HG03432 (cell line): ENCODE results near the gene JAKMIP2.
"Not testable (repeated sequence)": the region's sequence is repeated elsewhere in the genome, so short reads cannot be mapped to it uniquely, and the experiment has no call there.

Source experiments
- ATAC-seq: cut with Tn5 transposase; IDR thresholded peaks from one replicate; pipeline ENCODE4 v1.9.1; 2021; ENCODE audit warnings: mild to moderate bottlenecking, moderate library complexity; ENCODE audit not compliant: unreplicated experiment

Gene JAKMIP2

DNA sequence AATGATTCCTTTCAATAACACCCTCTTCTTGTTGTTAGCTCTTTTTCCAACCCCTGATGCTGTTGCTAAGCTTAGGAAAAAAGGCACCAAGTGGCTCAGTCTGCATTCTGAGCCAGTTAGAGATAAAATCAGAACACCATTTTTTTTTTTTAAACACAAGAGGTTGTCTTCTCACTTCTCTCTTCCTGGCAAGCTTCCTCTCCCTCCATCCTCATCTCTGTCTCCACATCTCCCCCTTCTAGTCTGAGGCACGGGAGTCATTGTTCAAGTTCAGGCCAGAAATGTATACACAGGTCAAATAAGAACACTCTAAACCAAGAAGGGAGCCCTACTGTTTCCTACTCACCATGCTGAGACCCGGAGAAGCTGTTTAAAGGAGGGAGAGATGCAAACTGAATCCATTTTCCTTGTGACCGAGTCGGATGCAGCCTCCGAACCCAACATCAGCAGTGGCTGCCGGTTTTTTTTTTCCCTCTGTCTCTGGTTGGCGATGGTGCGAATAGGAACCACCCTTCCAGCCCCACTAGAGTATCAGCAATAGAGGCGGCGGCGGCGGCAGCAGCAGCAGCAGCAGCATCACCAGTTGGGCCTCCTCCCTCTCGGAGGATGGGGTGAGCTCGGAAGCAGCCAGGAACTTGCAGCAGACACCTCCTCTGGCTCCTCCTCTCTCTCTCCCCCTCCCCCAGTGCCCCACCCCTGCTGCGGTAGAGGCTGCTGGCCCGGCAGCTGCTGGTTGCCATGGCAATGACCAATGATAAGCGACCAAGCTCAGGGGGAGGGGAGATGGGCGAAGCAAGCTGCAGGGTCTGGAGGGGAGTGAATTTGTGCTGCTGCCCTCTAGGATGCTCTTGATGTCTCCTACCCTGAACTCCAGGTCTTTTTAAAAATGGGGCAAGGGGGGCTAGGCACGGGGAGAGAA lies at the start of gene JAKMIP2:
JAKMIP2 (minus strand) TSS at position 619 of the 919 bp plus-strand sequence. CDS start 110,922 bp downstream, outside the sequence.
- ATAC-seq = peak; percentile 90

DNA sequence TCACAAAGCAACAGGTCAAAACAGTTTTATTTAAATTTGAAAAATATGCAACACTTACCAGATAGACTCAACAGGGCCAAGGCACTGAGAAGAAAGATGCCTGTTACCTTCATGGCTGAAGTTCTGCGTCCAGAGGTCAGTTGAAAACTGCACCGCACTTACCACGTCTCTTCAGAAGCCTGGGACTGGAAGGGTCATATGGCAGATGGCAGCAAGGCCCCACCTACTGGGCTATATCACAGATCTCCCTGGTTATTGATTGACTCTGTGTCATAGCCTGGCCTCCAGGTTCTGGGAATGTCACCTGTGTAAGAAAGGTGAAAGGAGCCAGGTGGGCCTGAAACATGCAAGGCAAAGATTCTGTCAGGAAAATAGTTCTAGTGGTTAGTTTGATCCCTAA lies 48.9 kb upstream of the JAKMIP2 start, which contains the start of gene SPINK1:
SPINK1 (minus strand) TSS at position 207 of the 400 bp plus-strand sequence; CDS start at position 113, 94 bp downstream.
- ATAC-seq = no peak

DNA sequence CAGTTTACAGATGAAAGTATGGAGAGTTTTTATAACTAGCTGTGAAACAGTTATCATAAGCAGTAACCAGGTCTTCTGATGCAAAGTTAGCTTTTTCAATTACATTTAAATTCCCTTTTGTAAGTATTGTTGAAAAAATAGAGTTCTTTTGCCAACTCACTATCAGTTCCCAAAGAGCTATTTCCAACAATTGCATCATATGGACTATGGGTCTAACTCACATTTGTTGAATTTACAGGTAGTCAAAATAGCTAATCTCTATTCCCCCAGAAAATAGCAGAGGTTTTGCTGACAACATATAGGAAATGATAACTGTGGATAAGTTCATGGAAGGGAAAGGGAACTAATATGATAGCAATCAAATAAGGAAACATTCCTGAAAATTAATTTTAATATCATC lies 47.5 kb upstream of the JAKMIP2 start:
- no peak for ATAC-seq

DNA sequence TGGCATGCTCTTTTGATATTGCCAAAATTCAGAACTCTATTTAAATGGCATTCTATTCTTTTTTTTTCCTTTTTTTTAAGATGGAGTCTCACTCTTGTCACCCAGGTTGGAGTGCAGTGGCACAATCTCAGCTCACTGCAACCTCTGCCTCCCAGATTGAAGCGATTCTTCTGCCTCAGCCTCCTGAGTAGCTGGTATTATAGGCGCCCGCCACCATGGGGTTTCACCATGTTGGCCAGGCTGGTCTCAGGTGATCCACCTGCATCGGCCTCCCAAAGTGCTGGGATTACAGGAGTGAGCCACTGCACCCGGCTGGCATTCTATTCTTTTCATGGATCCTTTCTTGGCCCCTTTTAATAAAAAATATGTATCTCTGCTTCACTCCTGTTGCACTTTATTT lies 44.5 kb upstream of the JAKMIP2 start:
- ATAC-seq = not testable (repeated sequence)

DNA sequence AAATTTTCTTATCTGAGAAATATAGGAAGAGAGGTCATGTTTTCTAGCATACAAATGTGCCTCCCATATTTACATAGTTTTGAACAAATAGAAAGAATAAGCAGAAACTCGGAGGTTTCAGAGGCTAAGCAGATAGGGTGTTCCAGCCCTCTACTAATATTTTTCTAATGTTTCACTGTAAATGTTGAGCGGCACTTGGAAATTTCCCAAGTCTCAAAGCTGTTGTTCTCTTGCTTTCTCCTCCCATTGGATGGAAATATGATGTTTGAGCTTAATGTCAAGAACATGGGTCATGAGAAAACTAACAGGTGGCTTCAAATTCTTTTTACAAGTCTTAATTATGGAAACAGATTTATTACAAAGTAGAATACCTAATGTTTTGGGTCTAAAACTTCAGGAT lies 43.8 kb upstream of the JAKMIP2 start:
- no peak for ATAC-seq

DNA sequence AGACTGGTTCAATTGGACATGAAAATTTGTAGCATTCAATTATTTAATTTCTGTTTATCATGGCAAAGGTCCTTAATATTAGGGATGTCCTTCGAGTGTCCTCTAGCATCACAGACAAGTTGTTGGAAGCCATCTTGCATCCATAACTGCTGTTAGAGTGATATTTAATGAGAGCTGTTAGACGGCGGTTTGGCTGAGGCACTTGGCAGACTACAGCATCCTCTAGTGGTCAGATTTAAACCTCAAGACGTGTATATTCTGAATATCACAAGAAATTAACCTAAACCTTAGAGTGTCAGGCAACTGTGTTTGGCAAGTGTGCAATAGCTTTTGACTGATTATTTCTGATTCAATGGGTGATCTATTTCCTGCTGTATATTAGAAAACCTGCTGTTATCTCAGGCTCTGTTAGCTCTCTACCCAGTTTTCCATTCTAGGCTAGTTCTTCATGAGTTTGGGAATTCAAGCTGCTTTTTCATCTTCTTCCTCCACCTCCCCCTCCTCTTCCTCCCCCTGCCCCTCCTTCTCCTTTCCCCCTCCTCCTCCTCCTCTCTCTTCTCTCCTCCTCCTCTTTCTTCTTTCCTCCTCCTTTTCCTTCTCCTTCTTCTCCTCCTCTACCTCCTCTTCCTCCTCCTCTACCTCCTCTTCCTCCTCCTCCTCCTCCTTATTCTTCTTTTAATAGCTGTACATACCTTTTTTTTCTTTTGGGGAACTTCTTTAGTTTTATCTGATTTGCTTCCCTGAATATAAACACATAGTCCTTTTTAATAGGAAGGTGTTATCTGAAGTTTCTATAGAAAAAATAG lies 40.4 kb upstream of the JAKMIP2 start:
- ATAC-seq = peak; percentile 90

DNA sequence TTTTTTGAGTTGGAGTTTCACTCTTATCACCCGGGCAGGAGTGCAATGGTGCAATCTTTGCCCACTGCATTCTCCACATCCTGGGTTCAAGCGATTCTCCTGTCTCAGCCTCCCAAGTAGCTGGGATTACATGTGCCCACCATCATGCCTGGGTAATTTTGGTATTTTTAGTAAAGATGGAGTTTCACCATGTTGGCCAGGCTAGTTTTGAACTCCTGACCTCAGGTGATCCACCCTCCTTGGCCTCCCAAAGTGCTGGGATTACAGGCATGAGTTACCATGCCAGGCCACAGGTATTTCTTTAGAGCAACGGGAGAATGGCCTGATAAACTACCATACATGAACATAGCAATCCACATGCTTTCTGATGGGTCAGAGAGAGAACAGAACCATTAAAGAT lies 39.7 kb upstream of the JAKMIP2 start:
- ATAC-seq = not testable (repeated sequence)

DNA sequence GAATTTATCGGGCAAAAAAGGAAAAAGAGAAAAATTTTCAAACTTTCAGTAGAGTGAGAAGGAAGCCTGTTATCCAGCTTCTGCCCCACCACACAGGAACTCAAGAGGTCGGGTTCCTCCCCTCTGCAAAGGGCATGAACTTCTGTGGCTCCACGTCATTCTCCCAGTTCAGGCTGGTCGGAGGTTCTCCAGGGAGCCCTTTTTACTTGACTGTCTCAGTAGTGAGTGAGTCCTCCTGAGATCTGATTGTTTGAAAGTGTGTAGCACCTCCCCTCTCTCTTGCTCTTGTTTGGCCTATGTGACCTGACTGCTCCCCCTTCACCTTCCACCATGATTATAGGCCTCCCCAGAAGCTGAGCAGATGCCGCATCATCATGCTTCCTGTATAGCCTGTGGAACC lies 39.2 kb upstream of the JAKMIP2 start:
- ATAC-seq = no peak

DNA sequence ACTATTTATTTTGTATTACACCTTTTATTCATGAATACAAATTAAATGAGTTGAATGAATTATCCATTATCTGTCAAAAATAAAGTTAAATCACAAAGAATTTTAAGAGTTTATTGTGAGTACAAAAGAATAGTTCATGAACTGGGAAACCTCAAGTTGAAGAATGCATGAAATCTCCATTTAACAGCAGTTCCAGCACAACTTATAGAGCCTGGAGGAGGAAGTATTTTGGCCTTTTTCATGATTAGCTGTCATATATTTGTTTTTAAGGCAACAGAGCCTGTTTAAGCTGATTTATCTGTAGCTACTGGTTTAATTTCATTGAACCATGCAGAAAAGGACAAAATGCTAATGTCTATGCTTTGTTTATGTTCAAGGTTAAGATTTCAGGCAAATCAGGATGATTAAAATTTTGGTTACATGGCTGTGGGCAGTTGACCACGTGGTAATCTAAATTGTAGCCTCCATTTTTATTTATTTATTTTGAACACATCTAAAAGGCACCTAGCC lies 36.8 kb upstream of the JAKMIP2 start:
- no peak for ATAC-seq

DNA sequence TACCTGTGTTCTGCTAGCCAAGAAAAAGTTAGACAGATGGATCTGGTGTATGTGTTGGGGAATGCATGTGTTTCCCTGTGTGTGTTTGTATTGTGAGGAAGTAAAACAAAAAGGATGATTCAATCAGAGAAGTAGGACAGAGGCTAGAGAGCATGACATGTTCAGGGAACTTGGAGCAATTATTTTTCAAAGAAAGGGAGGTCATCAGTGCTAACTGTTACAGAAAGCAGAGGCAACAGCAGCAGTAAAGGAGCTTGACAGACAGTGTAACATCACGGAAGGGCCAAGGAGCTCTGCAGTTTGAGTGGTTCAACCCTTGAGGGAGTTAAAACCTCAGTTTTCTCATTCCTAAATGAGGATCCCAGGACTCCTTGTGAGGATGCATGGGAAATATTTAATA lies 35.8 kb upstream of the JAKMIP2 start:
- ATAC-seq = no peak

DNA sequence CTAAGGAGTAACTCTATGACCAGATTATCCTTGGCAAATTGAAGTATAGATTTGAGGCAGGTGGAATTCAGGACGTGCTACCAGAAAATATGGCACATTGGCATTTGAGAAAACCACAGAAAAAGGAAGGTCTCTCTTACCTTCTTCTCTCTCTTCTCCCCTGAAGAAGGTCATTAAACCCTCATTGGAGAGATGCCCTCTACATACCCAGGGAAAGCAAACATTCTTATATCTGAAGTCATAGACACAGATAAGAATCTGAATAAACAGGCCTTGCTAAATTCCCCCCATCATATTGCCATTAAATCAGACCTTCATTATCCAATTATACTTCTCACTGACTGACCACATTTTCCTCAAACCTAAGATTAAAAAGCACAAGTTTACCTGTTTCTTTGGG lies 31.2 kb upstream of the JAKMIP2 start:
- ATAC-seq = no peak

DNA sequence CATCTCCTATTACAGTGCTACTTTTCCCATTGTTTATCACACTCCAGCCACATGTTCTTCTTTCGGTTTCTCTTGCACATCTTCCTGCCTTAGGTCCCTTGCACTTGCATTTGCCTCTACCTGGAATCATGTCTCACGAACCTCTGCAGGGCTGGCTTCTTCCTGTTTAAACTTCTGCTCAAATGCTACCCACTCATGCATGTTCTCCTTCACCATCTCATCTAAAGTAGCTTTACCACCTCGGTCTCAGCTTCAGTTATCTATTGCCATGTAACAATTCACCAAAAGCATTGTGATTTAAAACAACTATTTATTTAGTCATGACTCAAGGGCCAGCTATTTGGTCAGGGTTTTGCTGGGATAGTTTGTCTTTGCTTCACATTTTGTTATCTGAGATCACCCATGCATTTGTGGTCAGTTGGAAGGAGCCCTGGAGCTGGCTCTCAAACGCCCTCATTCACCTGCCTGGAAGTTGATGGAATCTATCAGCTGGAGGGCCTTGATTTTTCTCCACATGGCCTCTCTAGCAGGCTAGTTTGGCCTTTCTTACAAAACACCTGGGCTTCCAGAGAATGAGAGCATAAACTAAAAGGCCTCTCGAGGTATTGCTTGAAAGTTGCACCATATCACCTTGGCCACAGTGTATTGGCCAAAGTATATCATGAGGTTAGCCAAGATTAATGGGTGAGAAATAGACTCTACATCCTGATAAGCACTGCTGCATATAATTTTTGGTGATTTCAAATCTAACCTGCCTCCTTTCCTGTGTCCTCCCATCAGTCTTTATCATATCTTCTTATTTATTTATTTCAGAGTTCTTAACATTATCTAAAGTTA lies 27.5 kb upstream of the JAKMIP2 start:
- ATAC-seq = no peak

DNA sequence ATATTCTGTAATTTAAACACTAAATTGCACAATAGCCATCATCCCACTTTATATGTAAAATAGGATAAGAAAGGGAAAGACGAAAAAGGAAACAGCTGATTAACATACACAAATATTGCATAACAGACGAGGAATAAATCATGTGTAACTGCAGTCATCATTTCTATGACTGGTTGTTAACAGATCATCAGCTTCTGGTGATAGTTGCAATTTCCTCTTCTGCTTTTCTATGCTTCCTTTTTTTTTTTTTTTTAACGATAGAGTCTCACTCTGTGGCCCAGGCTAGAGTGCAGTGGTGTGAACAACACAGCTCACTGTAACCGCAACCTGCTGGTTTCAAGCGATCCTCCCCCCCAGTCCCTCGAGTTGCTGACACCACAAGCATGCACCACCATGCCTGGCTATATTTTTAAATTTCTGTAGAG lies 22.5 kb upstream of the JAKMIP2 start:
- peak; percentile 89 for ATAC-seq

DNA sequence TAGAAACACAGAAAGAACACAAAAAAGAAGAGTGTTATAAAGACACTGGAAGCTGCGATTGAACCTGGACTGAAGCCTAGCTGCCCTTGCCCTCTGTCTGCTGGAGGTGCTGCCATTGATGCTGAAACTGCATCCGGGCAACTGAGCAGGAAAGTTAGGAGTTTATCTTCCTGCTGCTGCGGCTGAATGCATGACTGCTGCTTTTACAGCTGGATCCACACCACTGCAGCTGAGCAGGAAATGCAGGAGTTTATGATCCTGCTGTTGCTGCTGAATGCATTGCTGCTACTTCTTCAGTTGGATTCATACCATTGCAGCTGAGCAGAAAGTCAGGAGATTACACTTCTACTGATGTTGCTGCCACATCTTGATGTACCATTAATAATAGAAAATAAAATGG lies 21.8 kb upstream of the JAKMIP2 start:
- no peak for ATAC-seq

DNA sequence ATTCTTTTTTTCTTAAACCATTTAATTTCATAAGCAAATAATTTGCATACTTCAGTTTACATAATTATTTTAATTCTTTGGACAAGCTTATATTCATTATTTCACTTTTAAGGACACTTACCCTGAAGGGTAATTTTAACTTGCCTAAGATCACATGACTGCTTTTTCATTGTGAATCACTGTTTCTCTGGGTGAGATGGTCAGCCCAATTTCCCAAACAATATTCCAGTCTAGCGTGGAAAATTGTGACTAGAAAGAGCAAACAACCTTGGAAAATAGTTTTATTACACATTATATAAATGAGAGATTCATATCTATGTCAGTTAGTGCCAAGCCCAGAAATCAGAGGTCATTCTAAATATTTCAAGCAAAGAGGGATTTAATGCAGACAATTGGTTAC lies 21.4 kb upstream of the JAKMIP2 start:
- no peak for ATAC-seq

DNA sequence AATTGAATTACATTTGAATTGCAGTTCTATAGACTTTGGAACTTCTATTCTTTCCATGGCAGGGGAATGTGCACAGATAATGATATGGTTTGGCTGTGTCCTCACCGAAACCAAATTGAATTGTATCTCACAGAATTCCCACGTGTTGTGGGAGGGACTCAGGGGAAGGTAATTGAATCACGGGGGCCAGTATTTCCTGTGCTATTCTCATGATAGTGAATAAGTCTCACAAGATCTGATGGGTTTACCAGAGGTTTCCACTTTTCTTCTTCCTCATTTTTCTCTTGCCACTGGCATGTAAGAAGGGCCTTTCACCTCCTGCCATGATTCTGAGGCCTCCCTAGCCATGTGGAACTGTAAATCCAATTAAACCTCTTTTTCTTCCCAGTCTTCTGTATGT lies 20.6 kb upstream of the JAKMIP2 start:
- not testable (repeated sequence) for ATAC-seq

DNA sequence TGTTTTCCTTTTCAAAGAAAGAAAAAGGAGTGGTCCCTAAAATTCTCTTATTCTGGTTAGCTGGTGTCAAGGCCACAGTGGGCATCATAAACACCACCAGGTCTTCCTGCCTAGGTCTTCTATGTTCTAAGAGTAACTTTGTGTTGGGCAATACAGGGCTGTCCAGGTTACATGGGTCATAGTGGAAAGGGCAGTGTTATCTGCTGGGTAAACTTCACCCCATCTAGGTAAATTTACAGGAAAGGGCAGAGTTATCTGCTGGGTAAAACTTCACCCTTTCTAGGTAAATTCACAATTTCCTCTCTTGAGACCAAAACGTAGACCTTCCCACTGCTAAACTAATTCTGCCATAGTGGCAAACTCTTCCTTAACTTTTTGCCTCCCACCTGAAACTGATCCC lies 18.9 kb upstream of the JAKMIP2 start:
- no peak for ATAC-seq

DNA sequence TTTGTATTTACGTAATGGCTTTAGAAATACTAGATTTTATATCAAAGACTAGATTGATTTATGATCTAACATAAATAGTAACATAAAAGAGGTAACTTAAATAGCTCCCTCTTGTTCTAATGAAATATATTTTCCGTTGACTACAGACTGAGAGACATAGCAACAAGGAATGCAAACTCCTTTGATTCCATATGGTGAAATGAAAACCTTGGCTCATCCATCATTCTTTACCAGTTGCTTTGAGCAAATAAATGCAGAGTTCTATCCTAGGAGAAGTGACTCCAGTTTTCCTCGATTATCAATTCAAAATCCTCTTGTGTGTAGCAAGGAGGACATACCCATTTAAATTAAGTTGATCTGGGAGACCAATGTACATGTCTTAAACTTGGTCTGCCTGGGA lies 18.0 kb upstream of the JAKMIP2 start:
- no peak for ATAC-seq

DNA sequence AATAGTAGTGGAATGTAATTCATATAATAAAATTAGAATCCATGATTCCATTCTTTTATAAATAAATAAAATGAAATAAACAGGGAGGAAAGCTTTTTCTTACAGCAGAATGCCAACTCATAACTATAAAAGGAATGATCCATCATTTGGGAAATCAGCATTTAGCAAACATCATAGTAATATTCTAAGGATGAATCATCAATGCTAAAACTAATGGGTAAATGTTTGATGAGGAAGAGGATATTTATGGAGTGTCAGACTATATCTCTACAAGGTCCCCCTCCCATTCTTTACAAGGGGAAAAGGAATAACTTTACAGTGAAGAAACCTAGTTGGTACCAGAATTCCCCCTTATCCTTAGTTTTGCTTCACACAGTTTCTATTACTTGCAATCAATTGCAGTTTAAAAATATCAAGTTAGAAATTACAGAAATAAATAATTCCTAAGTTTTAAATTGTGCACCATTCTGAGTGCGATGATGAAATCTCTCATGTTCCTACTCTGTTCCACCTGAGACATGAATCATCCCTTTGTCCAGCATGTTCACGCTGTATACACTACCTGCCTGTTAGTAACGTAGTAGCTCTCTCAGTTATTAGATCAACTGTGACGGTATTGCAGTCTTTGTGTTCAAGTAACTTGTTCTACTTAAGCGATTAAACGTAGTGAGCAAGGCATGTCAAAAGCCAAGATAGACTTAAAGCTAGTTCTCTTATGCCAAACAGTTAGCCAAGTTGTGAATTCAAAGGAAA lies 14.2 kb upstream of the JAKMIP2 start:
- no peak for ATAC-seq

DNA sequence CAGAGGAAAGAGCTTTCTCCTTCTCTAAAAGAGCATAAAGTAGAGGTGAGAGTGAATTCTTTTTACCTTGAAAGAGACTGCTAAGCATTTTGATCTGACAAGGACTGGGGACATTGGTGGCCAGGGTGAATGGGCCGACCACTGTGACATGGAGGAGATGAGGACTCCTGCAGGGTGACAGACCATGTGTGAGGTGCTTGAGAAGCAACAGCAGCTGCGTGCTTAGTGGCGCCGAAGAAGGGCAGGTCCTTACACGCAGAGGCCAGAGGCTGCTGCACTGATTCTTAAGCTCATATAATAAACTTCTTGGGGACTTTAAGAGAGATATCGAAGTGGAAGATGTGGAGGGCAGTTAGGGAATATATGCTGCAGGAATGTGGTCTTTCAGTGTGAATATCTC lies 8.7 kb upstream of the JAKMIP2 start:
- ATAC-seq = no peak
